Ovary (tissue), 3 donors: ENCODE data around the gene TMEM219.

Experiments
- CTCF ChIP-seq, 3 donors: fragments of 450-650 bp in 2 of 3; fragments of 200-600 bp in 1 of 3; IDR thresholded peaks; one replicate each; pipeline versions ENCODE4 v1.5.1 to v1.8.0; 2016 to 2022; ENCODE audit warnings: antibody characterized with exemption in 3 of 3, mild to moderate bottlenecking in 1 of 3
- EP300 ChIP-seq: sonication (generic); formaldehyde crosslinking; IDR thresholded peaks from one replicate; pipeline ENCODE4 v1.6.1; 2017; ENCODE audit warnings: antibody characterized with exemption
- POLR2A ChIP-seq: fragments of 450-650 bp; IDR thresholded peaks from one replicate; pipeline ENCODE4 v1.6.1; 2017; ENCODE audit warnings: antibody characterized with exemption, mild to moderate bottlenecking, moderate library complexity
- donor health status: DM: no; HTN: no; CAD: no.

DNA sequence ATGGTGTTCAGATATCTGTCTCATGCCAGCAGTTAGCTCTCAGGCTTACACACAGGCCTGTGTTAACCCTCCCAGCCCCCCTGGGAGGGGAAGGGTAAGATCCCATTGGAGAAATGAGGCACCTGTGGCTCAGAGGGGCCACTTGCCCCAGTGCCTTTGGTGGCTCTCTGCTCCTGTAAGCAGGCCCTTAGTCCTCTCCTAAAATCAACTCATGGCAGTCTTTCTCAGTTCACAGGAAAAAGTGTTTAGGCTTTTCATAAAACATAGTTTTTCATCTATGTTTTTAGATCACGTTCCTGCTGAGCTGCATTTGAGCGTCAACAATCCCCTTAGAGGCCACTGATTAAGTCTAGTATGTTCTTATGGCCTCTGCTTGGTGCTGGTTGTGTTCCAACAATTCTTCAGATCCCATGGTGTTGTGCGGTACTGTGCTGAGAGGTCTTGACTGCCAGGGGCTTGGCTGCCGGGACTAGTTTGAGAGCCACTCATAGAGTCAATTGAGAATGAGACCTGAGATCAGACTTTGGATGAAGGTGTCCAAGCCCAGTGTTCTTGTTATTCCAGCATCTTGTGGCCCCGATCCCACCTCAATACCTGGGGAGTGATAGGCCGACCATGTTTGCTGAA is 22.4 kb downstream of the TMEM219 start:
- no peak for TF ChIP-seq CTCF (IDR thresholded peaks at IDR 0.05)
- TF ChIP-seq EP300, result no peak
- no peak for TF ChIP-seq POLR2A
